MM.1S (cell line): ENCODE results near the gene DENND1A.

Experiments used
- DNase-seq: peaks from one replicate; pipeline ENCODE4 v3.0.0-alpha.2; 2015
- H2AFZ ChIP-seq: fragments of 300-600 bp; sonication (generic); 2 replicates; pipeline ENCODE4 v1.6.0; 2016; ENCODE audit warnings: antibody characterized with exemption, low read length
- H3F3A ChIP-seq: fragments of 300-600 bp; sonication (generic); 2 replicates; pipeline ENCODE4 v1.6.1; 2016; ENCODE audit warnings: mild to moderate bottlenecking, antibody characterized with exemption, low read length, moderate library complexity, mixed read lengths; ENCODE audit not compliant: insufficient read depth
- H3K27ac ChIP-seq: fragments of 300-600 bp; sonication (generic); 2 replicates; pipeline ENCODE4 v1.5.1; 2016; ENCODE audit warnings: mild to moderate bottlenecking, low read length
- H3K27me3 ChIP-seq: fragments of 300-600 bp; sonication (generic); replicated peaks from 2 replicates; pipeline ENCODE4 v1.6.0; 2016; ENCODE audit warnings: low read length; ENCODE audit not compliant: insufficient read depth
- H3K36me3 ChIP-seq: fragments of 300-600 bp; sonication (generic); replicated peaks from 2 replicates; pipeline ENCODE4 v1.6.1; 2016; ENCODE audit warnings: mild to moderate bottlenecking, low read length, mixed read lengths; ENCODE audit not compliant: insufficient read depth
- H3K4me1 ChIP-seq: fragments of 300-600 bp; sonication (generic); 2 replicates; pipeline ENCODE4 v1.6.1; 2016; ENCODE audit warnings: low read length, mixed read lengths
- H3K4me2 ChIP-seq: fragments of 300-600 bp; sonication (generic); 2 replicates; pipeline ENCODE4 v1.6.0; 2016; ENCODE audit warnings: low read depth, low read length
- H3K4me3 ChIP-seq: fragments of 300-600 bp; sonication (generic); 2 replicates; pipeline ENCODE4 v1.5.1; 2016; ENCODE audit warnings: low read length, mixed read lengths
- H3K79me2 ChIP-seq: fragments of 300-600 bp; sonication (generic); 2 replicates; pipeline ENCODE4 v1.6.1; 2016; ENCODE audit warnings: mixed run types, low read length, mixed read lengths
- H3K9ac ChIP-seq: fragments of 300-600 bp; sonication (generic); 2 replicates; pipeline ENCODE4 v1.6.1; 2016; ENCODE audit warnings: low read length, mixed read lengths
- H3K9me2 ChIP-seq: fragments of 300-600 bp; sonication (generic); replicated peaks from 2 replicates; pipeline ENCODE4 v1.6.1; 2016; ENCODE audit warnings: mild to moderate bottlenecking, low read length, mixed read lengths; ENCODE audit not compliant: insufficient read depth
- H3K9me3 ChIP-seq: fragments of 300-600 bp; sonication (generic); replicated peaks from 2 replicates; pipeline ENCODE4 v1.6.1; 2016; ENCODE audit warnings: mild to moderate bottlenecking, low read length, mixed read lengths; ENCODE audit not compliant: insufficient read depth
- H4K20me1 ChIP-seq: fragments of 300-600 bp; sonication (generic); 2 replicates; pipeline ENCODE4 v1.6.1; 2016; ENCODE audit warnings: mild to moderate bottlenecking, low read length, moderate library complexity, mixed read lengths; ENCODE audit not compliant: insufficient read depth
- EZH2 ChIP-seq: fragments of 300-600 bp; sonication (generic); optimal IDR thresholded peaks from 2 replicates; pipeline ENCODE3; 2017; ENCODE audit warnings: low read depth, mild to moderate bottlenecking, antibody characterized with exemption, low read length, mixed read lengths
- EZH2phosphoT487 ChIP-seq: fragments of 300-600 bp; sonication (generic); IDR thresholded peaks from 2 replicates; pipeline ENCODE4 v1.6.1; 2018; ENCODE audit warnings: antibody characterized with exemption, low read length
- TF ChIP-seq, protein P1 (sequence below): fragments of 300-600 bp; sonication (generic); IDR thresholded peaks from 2 replicates; pipeline ENCODE4 v1.5.1; 2016; ENCODE audit warnings: antibody characterized with exemption, low read length, mixed read lengths

Gene DENND1A

GRCh38 chr9:123424552-123425225 is 505.2 kb downstream of the DENND1A start:
- no peak for TF ChIP-seq EZH2phosphoT487
- TF ChIP-seq EZH2 = no peak
- TF ChIP-seq, protein P1, sequence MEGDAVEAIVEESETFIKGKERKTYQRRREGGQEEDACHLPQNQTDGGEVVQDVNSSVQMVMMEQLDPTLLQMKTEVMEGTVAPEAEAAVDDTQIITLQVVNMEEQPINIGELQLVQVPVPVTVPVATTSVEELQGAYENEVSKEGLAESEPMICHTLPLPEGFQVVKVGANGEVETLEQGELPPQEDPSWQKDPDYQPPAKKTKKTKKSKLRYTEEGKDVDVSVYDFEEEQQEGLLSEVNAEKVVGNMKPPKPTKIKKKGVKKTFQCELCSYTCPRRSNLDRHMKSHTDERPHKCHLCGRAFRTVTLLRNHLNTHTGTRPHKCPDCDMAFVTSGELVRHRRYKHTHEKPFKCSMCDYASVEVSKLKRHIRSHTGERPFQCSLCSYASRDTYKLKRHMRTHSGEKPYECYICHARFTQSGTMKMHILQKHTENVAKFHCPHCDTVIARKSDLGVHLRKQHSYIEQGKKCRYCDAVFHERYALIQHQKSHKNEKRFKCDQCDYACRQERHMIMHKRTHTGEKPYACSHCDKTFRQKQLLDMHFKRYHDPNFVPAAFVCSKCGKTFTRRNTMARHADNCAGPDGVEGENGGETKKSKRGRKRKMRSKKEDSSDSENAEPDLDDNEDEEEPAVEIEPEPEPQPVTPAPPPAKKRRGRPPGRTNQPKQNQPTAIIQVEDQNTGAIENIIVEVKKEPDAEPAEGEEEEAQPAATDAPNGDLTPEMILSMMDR = no peak
- no peak overlapping the region for H3K4me3 ChIP-seq
- DNase-seq = no peak

GRCh38 chr9:123424131-123424530 is 505.8 kb downstream of the DENND1A start:
- TF ChIP-seq EZH2 = no peak
- TF ChIP-seq EZH2phosphoT487 = no peak
- TF ChIP-seq, protein P1 = no peak

More at GRCh38 chr9:123424552-123425225, 505.2 kb downstream of the DENND1A start:
- no peaks in the 10 kb centered on the region for H4K20me1 ChIP-seq
- no peaks in the 10 kb centered on the region for H3K9me2 ChIP-seq
- no peak overlapping the region for H3K9ac ChIP-seq
- no peak overlapping the region for H3K27ac ChIP-seq
- H3F3A ChIP-seq = peaks cover 9% of the 10 kb centered on the region; the same call in 1 of the 2 replicates
- no peaks in the 10 kb centered on the region for H3K27me3 ChIP-seq
- no peaks in the 10 kb centered on the region for H3K36me3 ChIP-seq
- H3K79me2 ChIP-seq = no peaks in the 10 kb centered on the region
- no peaks in the 10 kb centered on the region for H3K9me3 ChIP-seq
- peaks cover 18% of the 10 kb centered on the region for H3K4me1 ChIP-seq
- H2AFZ ChIP-seq = no peak overlapping the region
- H3K4me2 ChIP-seq = no peak overlapping the region

DNA sequence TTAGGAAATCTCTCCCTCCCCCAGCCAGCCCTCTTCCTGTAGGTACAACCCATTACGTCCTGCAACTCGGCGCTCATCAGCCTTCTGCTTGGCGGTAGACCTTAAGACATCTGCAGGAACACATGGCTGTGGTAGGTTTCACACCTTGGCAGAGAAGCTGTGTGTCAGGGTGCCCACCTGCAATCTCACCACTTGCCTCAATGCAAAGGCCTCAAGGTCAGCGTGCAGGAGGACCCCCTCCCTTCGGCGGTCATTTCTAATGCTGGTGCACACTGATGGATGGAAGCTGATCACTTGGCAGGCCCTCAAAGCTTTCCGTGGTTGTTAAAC is 506.6 kb downstream of the DENND1A start:
- H3K9ac ChIP-seq = no peak overlapping the region
- no peaks in the 10 kb centered on the region for H3K36me3 ChIP-seq
- H3K9me2 ChIP-seq = no peaks in the 10 kb centered on the region
- peaks cover 9% of the 10 kb centered on the region; the same call in 1 of the 2 replicates for H3F3A ChIP-seq
- TF ChIP-seq, protein P1 = no peak
- TF ChIP-seq EZH2phosphoT487 (no peak), EZH2 (no peak)
- no peaks in the 10 kb centered on the region for H3K27me3 ChIP-seq
- no peak for DNase-seq
- peaks cover 18% of the 10 kb centered on the region for H3K4me1 ChIP-seq
- no peaks in the 10 kb centered on the region for H4K20me1 ChIP-seq
- H3K79me2 ChIP-seq = no peaks in the 10 kb centered on the region
- no peak overlapping the region for H3K4me3 ChIP-seq
- no peak overlapping the region for H3K27ac ChIP-seq
- no peak overlapping the region for H3K4me2 ChIP-seq
- H2AFZ ChIP-seq = no peak overlapping the region
- no peaks in the 10 kb centered on the region for H3K9me3 ChIP-seq

More at GRCh38 chr9:123424131-123424530, 505.8 kb downstream of the DENND1A start:
- Histone ChIP-seq H3K79me2 (no peaks in the 10 kb centered on the region), H3K27me3 (no peaks in the 10 kb centered on the region), H3K9ac (no peak overlapping the region), H3K4me2 (no peak overlapping the region), H3F3A (peaks cover 9% of the 10 kb centered on the region; the same call in 1 of the 2 replicates), H4K20me1 (no peaks in the 10 kb centered on the region), H2AFZ (no peak overlapping the region), H3K4me3 (no peak overlapping the region), H3K36me3 (no peaks in the 10 kb centered on the region), H3K4me1 (peaks cover 18% of the 10 kb centered on the region), H3K9me2 (no peaks in the 10 kb centered on the region), H3K27ac (no peak overlapping the region), H3K9me3 (no peaks in the 10 kb centered on the region)
- no peak for DNase-seq
